Tibial nerve (tissue), 4 donors: ENCODE results near the gene JAZF1. TPM values are rescaled to one million over a fixed set of nuclear protein-coding genes. Genes with fewer than 3 reads are reported as not detected.

Source experiments
- DNase-seq, 2 donors: peaks; one replicate each; pipeline ENCODE4 v3.0.0-alpha.2; 2019; ENCODE audit warnings: low spot score in 2 of 2
- H3K27ac ChIP-seq, 4 donors: fragments of 200-600 bp; sonication (generic) in 3 of 4; one replicate each; pipeline ENCODE4 v1.5.1; 2017 to 2019; ENCODE audit warnings: mild to moderate bottlenecking in 1 of 4
- H3K27me3 ChIP-seq, 2 donors: fragments of 200-600 bp; sonication (generic) in 1 of 2; one replicate each; pipeline versions ENCODE4 v1.5.1 to v1.6.0; 2017 to 2019
- H3K36me3 ChIP-seq, 3 donors: fragments of 200-600 bp; sonication (generic); one replicate each; pipeline ENCODE4 v1.5.1; 2018 to 2019
- H3K4me1 ChIP-seq, 4 donors: fragments of 200-600 bp; sonication (generic) in 3 of 4; one replicate each; pipeline ENCODE4 v1.5.1; 2017 to 2019
- H3K4me3 ChIP-seq, 4 donors: fragments of 200-600 bp; sonication (generic) in 3 of 4; one replicate each; pipeline ENCODE4 v1.5.1; 2017 to 2019; ENCODE audit warnings: mild to moderate bottlenecking in 1 of 4, moderate library complexity in 1 of 4
- H3K9me3 ChIP-seq, 4 donors: fragments of 200-600 bp; sonication (generic) in 3 of 4; one replicate each; pipeline ENCODE4 v1.5.1; 2017 to 2019
- EP300 ChIP-seq, 2 donors: sonication (generic); formaldehyde crosslinking; IDR thresholded peaks; one replicate each; pipeline ENCODE4 v1.6.1; 2017; ENCODE audit warnings: antibody characterized with exemption in 2 of 2, mild to moderate bottlenecking in 1 of 2
- POLR2A ChIP-seq, 2 donors: fragments of 450-650 bp; IDR thresholded peaks; one replicate each; pipeline ENCODE4 v1.6.1; 2017; ENCODE audit warnings: antibody characterized with exemption in 2 of 2, mild to moderate bottlenecking in 2 of 2, moderate library complexity in 2 of 2
- WGBS, 2 donors: methylation state at CpG; one replicate each; pipeline ENCODE4 v1.1.5; 2018; 5-methylcytosine and 5-hydroxymethylcytosine counted together
- total RNA-seq, 4 donors: library from RNA; depleted of rRNA; stranded (reverse); fragments of >200 nt; gene quantifications; one replicate each; pipeline ENCODE4 v1.1.0, GENCODE V29; 2016
- TF ChIP-seq, protein P1 (sequence below), 5 experiments: fragments of 200-600 bp in 3 of 5; fragments of 450-650 bp in 2 of 5; sonication (generic) in 3 of 5; IDR thresholded peaks; one replicate each; pipeline ENCODE4 v1.5.1; 2016 to 2019; ENCODE audit warnings: antibody characterized with exemption in 5 of 5, mild to moderate bottlenecking in 3 of 5, moderate library complexity in 2 of 5

JAZF1 gene
- total RNA-seq, 4 donors from 2014 or later = 6.9 to 17.5 (median 10.7) TPM

- Histone ChIP-seq H3K4me1 (peaks cover 0 to 21% (median under 1%) of the 10 kb centered on the region in 4 donors), H3K4me3 (no peak overlapping the region), H3K9me3 (no peaks in the 10 kb centered on the region), H3K27me3 (no peaks in the 10 kb centered on the region), H3K36me3 (no peaks in the 10 kb centered on the region), H3K27ac (no peak overlapping the region)
- TF ChIP-seq, protein P1, sequence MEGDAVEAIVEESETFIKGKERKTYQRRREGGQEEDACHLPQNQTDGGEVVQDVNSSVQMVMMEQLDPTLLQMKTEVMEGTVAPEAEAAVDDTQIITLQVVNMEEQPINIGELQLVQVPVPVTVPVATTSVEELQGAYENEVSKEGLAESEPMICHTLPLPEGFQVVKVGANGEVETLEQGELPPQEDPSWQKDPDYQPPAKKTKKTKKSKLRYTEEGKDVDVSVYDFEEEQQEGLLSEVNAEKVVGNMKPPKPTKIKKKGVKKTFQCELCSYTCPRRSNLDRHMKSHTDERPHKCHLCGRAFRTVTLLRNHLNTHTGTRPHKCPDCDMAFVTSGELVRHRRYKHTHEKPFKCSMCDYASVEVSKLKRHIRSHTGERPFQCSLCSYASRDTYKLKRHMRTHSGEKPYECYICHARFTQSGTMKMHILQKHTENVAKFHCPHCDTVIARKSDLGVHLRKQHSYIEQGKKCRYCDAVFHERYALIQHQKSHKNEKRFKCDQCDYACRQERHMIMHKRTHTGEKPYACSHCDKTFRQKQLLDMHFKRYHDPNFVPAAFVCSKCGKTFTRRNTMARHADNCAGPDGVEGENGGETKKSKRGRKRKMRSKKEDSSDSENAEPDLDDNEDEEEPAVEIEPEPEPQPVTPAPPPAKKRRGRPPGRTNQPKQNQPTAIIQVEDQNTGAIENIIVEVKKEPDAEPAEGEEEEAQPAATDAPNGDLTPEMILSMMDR (IDR thresholded peaks at IDR 0.05) = no peak
- TF ChIP-seq EP300 (IDR thresholded peaks at IDR 0.05) (no peak), POLR2A (IDR thresholded peaks at IDR 0.05) (no peak)
- WGBS, 2 donors = 82 to 83% methylated on average over 5 of the region's 5 CpGs
- no peak for DNase-seq
Measured at GRCh38 chr7:28183627-28184026, 3.0 kb upstream of the JAZF1 start.

DNA sequence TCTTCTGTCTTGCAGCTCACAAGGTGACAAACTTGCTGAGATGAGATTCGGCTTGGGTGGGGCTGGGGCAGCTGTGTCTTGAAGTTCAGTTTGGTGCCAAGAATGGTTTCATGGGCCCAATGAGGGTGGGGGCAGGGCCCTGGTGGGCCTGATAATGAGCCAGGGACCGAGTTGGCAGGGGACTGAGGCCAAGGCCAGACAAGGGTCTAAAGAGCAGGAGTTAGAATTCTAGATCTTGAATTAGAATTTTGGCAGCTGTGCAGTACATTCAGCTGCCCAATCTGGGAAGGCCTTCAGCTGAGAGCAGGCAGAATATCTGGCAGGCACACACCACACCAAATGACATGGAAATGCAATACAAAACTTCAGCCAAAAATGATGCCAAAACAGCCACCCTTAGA lies 1.5 kb upstream of the JAZF1 start:
- H3K36me3 ChIP-seq = no peaks in the 10 kb centered on the region
- H3K9me3 ChIP-seq = no peaks in the 10 kb centered on the region
- TF ChIP-seq, protein P1 (IDR thresholded peaks at IDR 0.05) = no peak
- no peak for TF ChIP-seq POLR2A (IDR thresholded peaks at IDR 0.05)
- TF ChIP-seq EP300 (IDR thresholded peaks at IDR 0.05) = no peak
- no peak overlapping the region for H3K4me3 ChIP-seq
- WGBS, 2 donors = 28 to 41% methylated on average over 2 of the region's 2 CpGs
- H3K27me3 ChIP-seq = no peaks in the 10 kb centered on the region
- H3K4me1 ChIP-seq = peaks cover 0 to 36% (median 3%) of the 10 kb centered on the region in 4 donors
- H3K27ac ChIP-seq = no peak overlapping the region
- DNase-seq = no peak

DNA sequence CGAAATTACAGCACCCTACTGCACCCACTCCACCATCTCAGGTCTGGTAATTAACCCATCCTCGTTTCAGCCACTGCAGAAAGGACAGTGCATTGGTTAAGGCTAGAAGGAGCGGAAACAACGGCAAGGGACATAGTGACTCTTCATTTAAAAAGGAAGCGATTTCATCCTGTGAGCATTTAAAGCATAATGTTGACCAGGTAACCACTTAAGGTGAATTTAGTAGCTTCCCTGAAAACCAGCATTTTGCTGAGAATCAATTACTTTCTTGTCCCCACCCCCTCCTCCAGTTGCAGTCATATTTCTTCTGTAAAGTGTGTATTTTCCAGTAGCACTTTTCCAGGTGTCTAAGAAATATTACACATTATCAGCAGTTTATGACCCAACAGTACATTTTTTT lies 821 bp upstream of the JAZF1 start:
- Histone ChIP-seq H3K4me3 (no peak overlapping the region), H3K27me3 (no peaks in the 10 kb centered on the region), H3K27ac (peak overlapping the region in 1 of 4 donors; percentile 89), H3K4me1 (peaks cover 0 to 43% (median 3%) of the 10 kb centered on the region in 4 donors), H3K36me3 (no peaks in the 10 kb centered on the region), H3K9me3 (no peaks in the 10 kb centered on the region)
- DNase-seq = no peak
- TF ChIP-seq EP300 (IDR thresholded peaks at IDR 0.05) = no peak
- TF ChIP-seq, protein P1 (IDR thresholded peaks at IDR 0.05) = no peak
- no peak for TF ChIP-seq POLR2A (IDR thresholded peaks at IDR 0.05)
- WGBS, 2 donors = 80 to 88% methylated on average over 5 of the region's 5 CpGs

- DNase-seq = no peak
- WGBS, 2 donors = 0% methylated on average over 1 of the region's 55 CpGs; no CpG with 5 or more reads in 1 of the 2 donors
- H3K4me3 ChIP-seq = peak overlapping the region; percentile 71 to 97 (median 79)
- no peaks in the 10 kb centered on the region for H3K27me3 ChIP-seq
- peaks cover 0 to 55% (median 3%) of the 10 kb centered on the region in 4 donors for H3K4me1 ChIP-seq
- H3K9me3 ChIP-seq = no peaks in the 10 kb centered on the region
- no peak for TF ChIP-seq EP300 (IDR thresholded peaks at IDR 0.05)
- no peak for TF ChIP-seq POLR2A (IDR thresholded peaks at IDR 0.05)
- TF ChIP-seq, protein P1 (IDR thresholded peaks at IDR 0.05) = no peak
- no peaks in the 10 kb centered on the region for H3K36me3 ChIP-seq
- peak overlapping the region; percentile 53 to 89 (median 80) for H3K27ac ChIP-seq
Measured at GRCh38 chr7:28180031-28180363, 598 bp downstream of the JAZF1 start.

DNA sequence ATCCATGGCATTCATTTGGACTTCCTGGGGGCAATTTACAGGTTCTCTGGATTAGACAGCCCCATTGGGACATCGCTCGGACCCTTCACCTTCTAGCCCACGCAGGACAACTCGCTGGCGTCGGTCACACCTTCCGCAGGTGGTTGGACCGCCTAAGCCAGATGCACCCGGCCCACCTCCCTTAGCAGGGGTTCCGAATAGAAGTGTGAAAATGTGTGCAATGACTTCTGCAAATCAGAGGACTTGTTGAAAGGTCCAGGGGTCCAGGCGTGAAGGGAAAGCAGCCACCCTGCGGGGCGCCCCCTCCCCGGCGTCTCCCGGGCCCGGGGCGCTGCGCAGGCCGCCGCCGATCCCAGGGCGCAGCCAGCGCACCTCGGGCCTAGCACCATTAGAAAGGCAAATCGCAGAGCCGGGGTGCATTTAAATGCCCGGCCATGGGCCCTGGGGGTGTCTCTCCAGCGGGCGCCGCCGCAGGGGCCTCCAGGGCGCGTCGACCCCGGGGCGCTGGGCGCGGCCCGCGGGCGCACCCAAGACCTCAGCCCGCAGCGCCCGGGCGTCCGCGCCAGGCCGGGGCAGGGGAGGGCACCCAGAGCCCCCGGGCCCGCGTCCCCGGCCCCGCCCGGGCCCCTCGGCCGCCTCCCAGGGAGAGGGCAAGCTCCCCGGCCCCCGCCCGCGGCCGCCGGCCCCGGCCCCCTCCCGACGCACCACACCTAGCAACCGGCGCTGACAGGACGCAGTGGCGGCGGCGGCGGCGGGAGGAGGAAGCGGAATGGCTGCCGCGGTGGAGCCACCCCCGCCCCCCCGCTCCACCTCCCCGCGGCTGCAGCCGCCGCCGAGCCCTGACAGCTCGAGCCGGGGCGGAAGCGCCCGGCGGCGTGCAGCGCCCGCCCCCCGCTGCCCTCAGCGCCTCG lies 1.2 kb downstream of the JAZF1 start:
- TF ChIP-seq POLR2A (IDR thresholded peaks at IDR 0.05) (no peak), EP300 (IDR thresholded peaks at IDR 0.05) (no peak)
- TF ChIP-seq, protein P1 (IDR thresholded peaks at IDR 0.05) = no peak
- peak; percentile 48 to 50 for DNase-seq
- no peaks in the 10 kb centered on the region for H3K27me3 ChIP-seq
- peaks cover 0 to 55% (median 3%) of the 10 kb centered on the region in 4 donors for H3K4me1 ChIP-seq
- H3K27ac ChIP-seq = peak overlapping the region; percentile 6 to 89 (median 64)
- WGBS, 2 donors = 6 to 11% methylated on average over 18 to 46 of the region's 96 CpGs
- no peaks in the 10 kb centered on the region for H3K36me3 ChIP-seq
- H3K9me3 ChIP-seq = no peaks in the 10 kb centered on the region
- H3K4me3 ChIP-seq = peak overlapping the region; percentile 50 to 97 (median 66)
